C4-2B (cell line): ENCODE results near the gene TFDP2.
"Not testable (repeated sequence)": the region's sequence is repeated elsewhere in the genome, so short reads cannot be mapped to it uniquely, and the experiment has no call there.

Experiments
- H3K27ac ChIP-seq: fragments of 450-650 bp; 2 replicates; pipeline ENCODE4 v1.5.1; 2017
- ZFX ChIP-seq: fragments of 450-650 bp; IDR thresholded peaks from 2 replicates; pipeline ENCODE4 v1.6.1; 2017
- TF ChIP-seq, protein P1 (sequence below): fragments of 450-650 bp; conservative IDR thresholded peaks from 2 replicates; pipeline ENCODE4 v1.5.1; 2017; ENCODE audit warnings: mild to moderate bottlenecking

The TFDP2 gene

DNA sequence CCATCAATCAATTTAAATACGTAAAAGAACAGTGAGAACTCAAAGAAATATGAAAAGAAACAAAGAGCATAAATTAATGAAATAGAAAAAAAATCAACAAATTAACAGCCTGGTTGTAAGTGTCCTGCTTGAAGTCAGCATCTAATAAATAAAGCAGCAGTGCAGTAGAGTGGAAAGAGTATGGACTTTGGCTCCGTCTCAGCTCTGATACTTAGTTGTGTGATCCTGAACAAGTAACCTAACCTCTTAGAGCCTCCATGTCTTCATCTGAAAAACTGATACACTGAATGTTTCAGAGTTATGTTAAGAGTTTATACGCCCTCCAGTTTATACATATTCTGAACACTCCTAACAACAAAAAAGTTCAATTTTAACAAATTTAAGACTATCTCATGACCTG lies 44.6 kb downstream of the TFDP2 start:
- H3K27ac ChIP-seq: no peak overlapping the region
- no peak for TF ChIP-seq ZFX
- TF ChIP-seq, protein P1, sequence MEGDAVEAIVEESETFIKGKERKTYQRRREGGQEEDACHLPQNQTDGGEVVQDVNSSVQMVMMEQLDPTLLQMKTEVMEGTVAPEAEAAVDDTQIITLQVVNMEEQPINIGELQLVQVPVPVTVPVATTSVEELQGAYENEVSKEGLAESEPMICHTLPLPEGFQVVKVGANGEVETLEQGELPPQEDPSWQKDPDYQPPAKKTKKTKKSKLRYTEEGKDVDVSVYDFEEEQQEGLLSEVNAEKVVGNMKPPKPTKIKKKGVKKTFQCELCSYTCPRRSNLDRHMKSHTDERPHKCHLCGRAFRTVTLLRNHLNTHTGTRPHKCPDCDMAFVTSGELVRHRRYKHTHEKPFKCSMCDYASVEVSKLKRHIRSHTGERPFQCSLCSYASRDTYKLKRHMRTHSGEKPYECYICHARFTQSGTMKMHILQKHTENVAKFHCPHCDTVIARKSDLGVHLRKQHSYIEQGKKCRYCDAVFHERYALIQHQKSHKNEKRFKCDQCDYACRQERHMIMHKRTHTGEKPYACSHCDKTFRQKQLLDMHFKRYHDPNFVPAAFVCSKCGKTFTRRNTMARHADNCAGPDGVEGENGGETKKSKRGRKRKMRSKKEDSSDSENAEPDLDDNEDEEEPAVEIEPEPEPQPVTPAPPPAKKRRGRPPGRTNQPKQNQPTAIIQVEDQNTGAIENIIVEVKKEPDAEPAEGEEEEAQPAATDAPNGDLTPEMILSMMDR: no peak

DNA sequence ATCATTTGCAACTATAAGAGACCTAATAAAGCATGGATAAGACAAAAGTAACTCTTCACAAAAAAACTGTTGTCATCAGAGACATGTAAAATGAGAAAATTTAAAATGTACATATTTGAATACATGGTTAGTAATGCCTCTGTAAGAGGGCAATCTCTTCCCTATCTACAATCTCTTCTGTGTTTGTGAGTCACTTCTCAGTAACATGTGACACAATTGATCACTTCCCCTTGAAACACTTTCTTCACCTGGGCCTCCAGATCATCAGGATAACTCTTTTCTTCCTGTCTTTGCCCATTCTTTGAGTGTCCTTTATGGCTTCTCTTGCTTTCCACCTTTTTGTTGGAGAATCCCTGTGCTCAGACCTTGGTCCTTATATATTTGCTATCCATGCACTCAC lies 50.4 kb downstream of the TFDP2 start:
- no peak overlapping the region for H3K27ac ChIP-seq
- TF ChIP-seq, protein P1: no peak
- TF ChIP-seq ZFX: no peak

DNA sequence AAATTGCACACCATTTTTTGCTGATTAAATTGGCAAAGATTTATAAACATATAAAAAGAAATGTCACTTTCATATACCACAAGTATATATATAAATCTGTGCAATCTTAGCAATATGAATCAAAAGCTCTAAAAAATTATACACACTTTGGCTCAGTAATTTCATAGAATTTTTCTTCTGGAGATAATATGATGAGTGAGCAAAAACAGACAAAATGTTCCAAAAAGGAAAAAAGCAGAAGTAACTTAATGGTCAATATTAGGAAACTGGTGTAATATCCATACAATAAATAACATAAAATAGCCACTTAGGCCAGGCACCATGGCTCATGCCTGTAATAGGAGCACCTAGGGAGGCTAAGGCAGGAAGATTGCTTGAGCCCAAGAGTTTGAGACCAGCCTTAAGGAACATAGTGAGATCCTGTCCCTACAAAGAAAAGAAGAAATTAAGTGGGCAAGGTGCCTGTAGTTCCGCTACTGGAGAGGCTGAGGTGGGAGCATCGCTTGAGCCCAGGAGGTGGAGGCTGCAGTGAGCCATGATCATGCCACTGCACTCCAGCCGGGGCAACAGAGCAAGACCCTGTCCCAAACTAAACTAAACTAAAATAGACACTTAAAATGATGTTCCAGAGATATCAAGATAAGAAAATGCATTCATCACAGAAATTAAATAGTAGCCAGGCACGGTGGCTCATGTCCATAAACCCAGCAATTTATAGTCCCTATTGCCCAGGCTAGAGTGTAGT lies 52.1 kb downstream of the TFDP2 start:
- TF ChIP-seq, protein P1: no peak
- TF ChIP-seq ZFX: no peak
- no peak overlapping the region for H3K27ac ChIP-seq

DNA sequence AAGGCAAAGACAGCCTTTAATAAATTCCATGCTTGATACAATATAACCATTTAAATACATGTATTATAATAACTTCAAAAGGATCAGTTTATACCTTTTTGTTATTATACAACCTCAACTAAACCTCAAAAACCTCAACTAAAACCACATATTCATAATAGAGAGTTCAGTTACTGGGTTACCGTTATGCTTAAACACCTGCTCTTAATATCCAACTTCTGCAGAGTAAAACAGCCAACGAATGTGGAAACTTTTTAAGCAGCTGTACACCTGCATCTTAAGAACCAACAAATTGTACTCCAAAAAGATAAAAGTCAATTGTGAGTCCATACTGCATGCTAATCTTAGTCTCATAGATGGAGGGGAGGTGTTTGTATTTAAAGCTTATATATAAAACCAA lies 53.5 kb downstream of the TFDP2 start:
- no peak overlapping the region for H3K27ac ChIP-seq
- TF ChIP-seq, protein P1: no peak
- TF ChIP-seq ZFX: no peak

DNA sequence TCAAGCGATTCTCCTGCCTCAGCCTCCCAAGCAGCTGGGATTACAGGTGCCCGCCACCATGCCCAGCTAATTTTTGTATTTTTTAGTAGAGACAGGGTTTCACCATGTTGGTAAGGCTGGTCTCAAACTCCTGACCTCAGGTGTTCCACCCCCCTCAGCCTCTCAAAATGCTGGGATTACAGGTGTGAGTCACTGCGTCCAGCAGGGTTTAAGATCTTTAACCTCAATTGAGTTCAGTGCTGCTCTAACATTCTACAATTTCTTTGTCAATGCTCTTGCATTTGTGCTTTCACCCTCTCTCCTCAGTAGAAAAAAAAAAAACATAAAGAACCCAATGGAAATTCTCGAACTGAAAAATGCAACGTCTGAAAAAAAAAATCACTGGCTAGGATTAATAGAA lies 60.4 kb downstream of the TFDP2 start:
- not testable (repeated sequence) for H3K27ac ChIP-seq

DNA sequence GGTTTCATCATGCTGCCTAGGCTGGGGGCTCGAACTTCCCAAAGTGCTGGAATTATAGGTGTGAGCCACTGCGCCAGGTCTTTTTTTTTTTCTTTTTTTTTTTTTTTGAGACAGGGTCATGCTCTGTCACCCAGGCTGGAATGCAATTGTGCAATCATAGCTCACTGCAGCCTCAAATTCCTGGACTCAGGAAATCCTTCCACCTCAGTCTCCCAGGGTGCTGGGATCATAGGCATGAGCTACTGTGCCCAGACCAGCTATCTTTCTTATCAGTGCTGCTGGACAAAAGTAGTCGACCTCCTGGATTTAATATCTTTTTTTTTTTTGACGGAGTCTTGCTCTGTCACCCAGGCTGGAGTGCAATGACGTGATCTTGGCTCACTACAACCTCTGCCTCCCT lies 60.8 kb downstream of the TFDP2 start:
- H3K27ac ChIP-seq: no peak overlapping the region
- TF ChIP-seq, protein P1: no peak
- no peak for TF ChIP-seq ZFX

DNA sequence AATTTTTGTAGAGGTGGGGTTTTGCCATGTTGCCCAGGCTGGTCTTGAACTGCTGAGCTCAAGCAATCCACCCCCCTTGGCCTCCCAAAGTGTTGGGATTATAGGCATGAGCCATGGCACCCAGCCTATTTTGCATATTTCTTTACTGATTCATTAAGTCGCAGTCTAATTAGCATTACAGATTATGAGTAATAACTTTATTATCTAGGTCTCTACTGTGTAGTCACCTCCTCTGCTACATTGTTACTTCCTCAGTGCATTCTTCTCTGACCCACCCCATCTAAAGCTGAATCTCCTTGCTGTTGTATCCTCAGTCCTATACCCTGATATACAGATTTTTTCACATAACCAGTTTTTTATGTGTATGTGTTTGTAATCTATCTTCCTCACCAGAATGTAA lies 61.7 kb downstream of the TFDP2 start:
- no peak overlapping the region for H3K27ac ChIP-seq
- TF ChIP-seq ZFX: no peak
- TF ChIP-seq, protein P1: no peak

DNA sequence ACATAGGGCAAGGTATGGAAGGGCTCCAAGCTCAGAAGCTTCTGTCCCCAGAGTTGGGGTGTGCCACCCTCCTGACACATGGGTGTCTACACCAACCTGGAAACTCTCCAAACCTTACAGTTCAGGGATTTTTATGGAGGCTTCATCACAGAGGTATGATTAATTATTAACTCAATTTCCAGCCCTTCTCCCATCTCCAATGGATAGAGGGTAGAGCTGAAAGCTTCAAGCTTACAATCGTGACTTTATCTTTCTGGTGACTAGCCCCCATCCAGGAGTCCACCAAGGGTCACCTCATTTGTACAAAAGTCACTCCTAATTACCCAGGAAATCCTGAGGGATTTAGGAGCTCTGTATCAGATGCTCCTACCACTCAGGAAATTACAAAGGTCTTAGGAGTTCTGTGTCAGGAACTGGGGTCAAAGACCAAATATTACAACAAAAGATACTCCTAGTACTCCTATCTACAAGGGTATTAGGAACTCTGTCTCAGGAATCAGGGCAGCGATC lies 62.7 kb downstream of the TFDP2 start:
- H3K27ac ChIP-seq: no peak overlapping the region
- TF ChIP-seq ZFX: no peak
- TF ChIP-seq, protein P1: no peak
